H1 (cell line): ENCODE results near the gene TSKS. TPM values are rescaled to one million over a fixed set of nuclear protein-coding genes. Genes with fewer than 3 reads are reported as not detected.

Experiments used
- CTCF ChIA-PET: fragments of 300-600 bp; sonication (Branson Sonifier 250); formaldehyde crosslinking; loops from one replicate; lab custom pipeline; 2021; ENCODE audit not compliant: partially characterized antibody; lab: Charles Lee
- POLR2A ChIA-PET: fragments of 300-600 bp; sonication (Branson Sonifier 250); formaldehyde crosslinking; loops from one replicate; lab custom pipeline; 2021; ENCODE audit warnings: inconsistent platforms; ENCODE audit not compliant: partially characterized antibody; lab: Charles Lee
- DNase-seq, 2 experiments: peaks; one replicate each; pipeline versions ENCODE4 v3.0.0 to v3.0.0-alpha.2; 2010 to 2022; ENCODE audit warnings: low spot score in 2 of 2, low read depth in 1 of 2, mixed read lengths in 1 of 2
- FAIRE-seq: peaks from 2 replicates; lab custom pipeline; 2011; peaks lifted over from hg19 to GRCh38; lab: Jason Lieb, UNC
- H2AFZ ChIP-seq: 2 replicates; pipeline ENCODE4 v1.8.1; 2012; ENCODE audit warnings: low read length, inconsistent platforms
- H2AK5ac ChIP-seq: 2 replicates; pipeline ENCODE4 v1.6.1; 2013; ENCODE audit warnings: low read depth, low read length
- H2BK120ac ChIP-seq: replicated peaks from 2 replicates; pipeline ENCODE3; 2013; ENCODE audit warnings: low read depth, low read length, inconsistent platforms
- H2BK12ac ChIP-seq: 2 replicates; pipeline ENCODE4 v1.6.1; 2013; ENCODE audit warnings: low read depth, low read length
- H2BK15ac ChIP-seq: 2 replicates; pipeline ENCODE4 v1.6.1; 2013; ENCODE audit warnings: low read length
- H2BK20ac ChIP-seq: 2 replicates; pipeline ENCODE4 v1.6.1; 2013; ENCODE audit warnings: low read length
- H2BK5ac ChIP-seq: 2 replicates; pipeline ENCODE4 v1.6.1; 2013; ENCODE audit warnings: low read depth, low read length
- H3K14ac ChIP-seq: 2 replicates; pipeline ENCODE4 v1.6.1; 2013; ENCODE audit warnings: inconsistent platforms; ENCODE audit not compliant: insufficient read length
- H3K18ac ChIP-seq: 2 replicates; pipeline ENCODE4 v1.6.1; 2013; ENCODE audit warnings: low read length; ENCODE audit errors: extremely low read depth
- H3K23ac ChIP-seq: 2 replicates; pipeline ENCODE4 v1.6.1; 2013; ENCODE audit warnings: inconsistent platforms; ENCODE audit not compliant: insufficient read length
- H3K23me2 ChIP-seq: 2 replicates; pipeline ENCODE4 v1.6.1; 2013; ENCODE audit warnings: low read depth, low read length
- H3K27ac ChIP-seq: 2 replicates; pipeline ENCODE4 v1.6.1; 2011; ENCODE audit warnings: low read depth, low read length, inconsistent platforms
- H3K27me3 ChIP-seq, 4 experiments: replicated peaks in 1 of 4; 1 replicate in 1 of 4; 2 replicates in 3 of 4; pipeline versions ENCODE4 v1.6.1 to v1.8.1; 2011 to 2013; ENCODE audit warnings: low read length in 3 of 4, mild to moderate bottlenecking in 3 of 4, inconsistent platforms in 2 of 4, mixed read lengths in 2 of 4, moderate library complexity in 1 of 4; ENCODE audit not compliant: control insufficient read depth in 3 of 4, insufficient read depth in 3 of 4; ENCODE audit errors: extremely low read depth in 1 of 4
- H3K36me3 ChIP-seq, 4 experiments: 2 replicates each; pipeline versions ENCODE4 v1.6.1 to v1.8.1; 2011 to 2013; ENCODE audit warnings: mild to moderate bottlenecking in 4 of 4, low read length in 3 of 4, moderate library complexity in 2 of 4, control low read depth in 1 of 4, inconsistent platforms in 1 of 4; ENCODE audit not compliant: insufficient read depth in 4 of 4, control insufficient read depth in 2 of 4
- H3K4ac ChIP-seq: replicated peaks from 2 replicates; pipeline ENCODE3; 2013; ENCODE audit warnings: low read length, low read depth, mixed read lengths, inconsistent platforms; ENCODE audit not compliant: insufficient read length
- H3K4me1 ChIP-seq, 4 experiments: replicated peaks in 1 of 4; 1 replicate in 1 of 4; 2 replicates in 3 of 4; pipeline versions ENCODE4 v1.6.1 to v1.8.1; 2011 to 2013; ENCODE audit warnings: low read length in 3 of 4, inconsistent platforms in 2 of 4, mixed read lengths in 1 of 4; ENCODE audit not compliant: insufficient read depth in 4 of 4, control insufficient read depth in 3 of 4
- H3K4me2 ChIP-seq, 2 experiments: 2 replicates each; pipeline versions ENCODE4 v1.6.1 to v1.8.1; 2011 to 2013; ENCODE audit warnings: low read depth in 2 of 2, low read length in 2 of 2, control low read depth in 1 of 2, inconsistent platforms in 1 of 2, mild to moderate bottlenecking in 1 of 2; ENCODE audit not compliant: insufficient read depth in 1 of 2
- H3K4me3 ChIP-seq, 4 experiments: fragments of 200-600, 300-600 bp in 1 of 4; sonication (generic), shearing (Covaris generic), sonication (Bioruptor Twin) in 1 of 4; 2 replicates each; pipeline versions ENCODE4 v1.5.1 to v1.8.1; 2011 to 2016; ENCODE audit warnings: low read length in 4 of 4, low read depth in 3 of 4, control low read depth in 2 of 4, inconsistent platforms in 2 of 4, mild to moderate bottlenecking in 2 of 4, mixed read lengths in 1 of 4, moderate library complexity in 1 of 4; ENCODE audit not compliant: insufficient read depth in 2 of 4; ENCODE audit errors: extremely low read depth in 1 of 4
- H3K56ac ChIP-seq: replicated peaks from 2 replicates; pipeline ENCODE3; 2013; ENCODE audit warnings: low read depth, mild to moderate bottlenecking, mixed read lengths, low read length, inconsistent platforms; ENCODE audit not compliant: insufficient read length
- H3K79me1 ChIP-seq: 2 replicates; pipeline ENCODE4 v1.6.1; 2013; ENCODE audit warnings: low read depth, low read length, control low read depth
- H3K79me2 ChIP-seq, 2 experiments: 2 replicates each; pipeline versions ENCODE4 v1.6.1 to v1.8.1; 2012 to 2013; ENCODE audit warnings: low read length in 2 of 2, mild to moderate bottlenecking in 2 of 2, inconsistent platforms in 1 of 2; ENCODE audit not compliant: insufficient read depth in 2 of 2, control insufficient read depth in 1 of 2
- H3K9ac ChIP-seq, 4 experiments: replicated peaks in 1 of 4; 1 replicate in 1 of 4; 2 replicates in 3 of 4; pipeline versions ENCODE4 v1.6.1 to v1.8.1; 2011 to 2013; ENCODE audit warnings: low read depth in 3 of 4, low read length in 3 of 4, control low read depth in 2 of 4, mild to moderate bottlenecking in 2 of 4, moderate library complexity in 2 of 4, inconsistent platforms in 1 of 4; ENCODE audit errors: extremely low read depth in 1 of 4
- H3K9me3 ChIP-seq, 2 experiments: 2 replicates each; pipeline versions ENCODE4 v1.6.1 to v1.8.1; 2012 to 2013; ENCODE audit warnings: mild to moderate bottlenecking in 2 of 2, moderate library complexity in 2 of 2, control low read depth in 1 of 2, inconsistent platforms in 1 of 2, low read depth in 1 of 2, low read length in 1 of 2, mixed read lengths in 1 of 2; ENCODE audit not compliant: insufficient read depth in 2 of 2
- H4K20me1 ChIP-seq, 2 experiments: replicated peaks in 1 of 2; 2 replicates each; pipeline versions ENCODE3 to v1.8.1; 2011 to 2013; ENCODE audit warnings: inconsistent platforms in 2 of 2, low read length in 2 of 2, mild to moderate bottlenecking in 1 of 2; ENCODE audit not compliant: insufficient read depth in 2 of 2, control insufficient read depth in 1 of 2
- H4K5ac ChIP-seq: 2 replicates; pipeline ENCODE4 v1.6.1; 2013; ENCODE audit warnings: low read length, low read depth, mixed read lengths, inconsistent platforms; ENCODE audit not compliant: insufficient read length
- H4K8ac ChIP-seq: 2 replicates; pipeline ENCODE4 v1.8.0; 2013; ENCODE audit warnings: mild to moderate bottlenecking, moderate library complexity, low read length, inconsistent platforms; ENCODE audit not compliant: insufficient read depth; ENCODE audit errors: extremely low read depth
- H4K91ac ChIP-seq: replicated peaks from 2 replicates; pipeline ENCODE3; 2013; ENCODE audit warnings: low read length, mixed read lengths, inconsistent platforms; ENCODE audit not compliant: insufficient read length
- EP300 ChIP-seq, 2 experiments: IDR thresholded peaks; 1 replicate in 1 of 2; 2 replicates in 1 of 2; pipeline ENCODE4 v1.6.1; 2011 to 2012; ENCODE audit warnings: low read depth in 2 of 2, low read length in 2 of 2, mild to moderate bottlenecking in 2 of 2, borderline replicate concordance in 1 of 2, inconsistent platforms in 1 of 2, moderate library complexity in 1 of 2
- POU5F1 ChIP-seq: IDR thresholded peaks from 2 replicates; pipeline ENCODE4 v1.6.1; 2011; ENCODE audit warnings: low read depth, mild to moderate bottlenecking, low read length, moderate library complexity
- WGBS, 2 experiments: shearing (Covaris generic) in 1 of 2; methylation state at CpG; one replicate each; pipeline versions ENCODE4 v1.1.6 to v1.1.7; 2013 to 2015; ENCODE audit warnings: low lambda C conversion rate in 2 of 2, mixed read lengths in 2 of 2, inconsistent platforms in 1 of 2, low coverage in 1 of 2, missing lambda C conversion rate in 1 of 2; ENCODE audit not compliant: insufficient replicate concordance in 2 of 2, insufficient coverage in 1 of 2, insufficient read length in 1 of 2; ENCODE audit errors: extremely low coverage in 1 of 2, missing lambda C conversion rate in 1 of 2; 5-methylcytosine and 5-hydroxymethylcytosine counted together
- polyA plus RNA-seq, 7 experiments: library from polyadenylated mRNA; depleted of rRNA in 3 of 7; stranded (reverse) in 5 of 7; unstranded in 2 of 7; fragments of >200 nt in 5 of 7; fragments of 200-250 nt in 2 of 7; gene quantifications; 1 replicate in 5 of 7; 2 replicates in 1 of 7; 4 replicates in 1 of 7; pipeline versions ENCODE4 v1.2.1 to v1.2.3, GENCODE V29; 2011 to 2013; ENCODE audit warnings: missing spikeins in 2 of 7, mixed read lengths in 2 of 7
- total RNA-seq: library from RNA; stranded (reverse); fragmentation: NEBNext Ultra II Directional; extraction: Animal tissue kit (Norgen Biotek cat#: 25700); gene quantifications from 2 replicates; pipeline ENCODE4 v1.2.1, GENCODE V29; 2021
- TF ChIP-seq, protein P1 (sequence below): IDR thresholded peaks from 2 replicates; pipeline ENCODE4 v1.6.1; 2012; ENCODE audit warnings: low read length, inconsistent platforms

TSKS gene
- total and polyA plus RNA-seq, 2 of the 8 experiments (the other 6 are each of a cell fraction or from before 2014, with no cell fraction given): 0.21 TPM; not detected in 1

GRCh38 chr19:49741210-49741844 lies 21.8 kb downstream of the TSKS start:
- Histone ChIP-seq H3K4me2 (no peak overlapping the region), H2BK5ac (no peak overlapping the region), H3K14ac (no peak overlapping the region), H3K79me1 (no peaks in the 10 kb centered on the region), H3K36me3 (no peaks in the 10 kb centered on the region), H3K18ac (no peak overlapping the region), H2BK12ac (no peak overlapping the region), H3K9ac (no peak overlapping the region), H3K9me3 (peaks cover 0 to 8% of the 10 kb centered on the region in 2 experiments; a peak in 1 of 4 replicates), H2BK120ac (no peak overlapping the region), H4K91ac (no peak overlapping the region), H3K4me3 (no peak overlapping the region), H3K56ac (no peak overlapping the region), H3K4ac (no peak overlapping the region), H4K5ac (no peak overlapping the region), H2BK20ac (no peak overlapping the region), H4K20me1 (no peaks in the 10 kb centered on the region), H3K27ac (no peak overlapping the region), H3K79me2 (no peaks in the 10 kb centered on the region), H2BK15ac (peak overlapping the region; percentile 40; the same call in 1 of the 2 replicates), H3K23ac (no peak overlapping the region), H3K23me2 (no peaks in the 10 kb centered on the region), H3K4me1 (no peaks in the 10 kb centered on the region; a peak in 2 of 7 replicates), H4K8ac (no peak overlapping the region), H3K27me3 (no peaks in the 10 kb centered on the region), H2AFZ (no peak overlapping the region), H2AK5ac (no peak overlapping the region)
- 90% methylated on average over 9 of the region's 9 CpGs; no CpG with 5 or more reads in 1 of the 2 experiments for WGBS, 2 experiments
- no peak for DNase-seq
- no peak for FAIRE-seq
- CTCF ChIA-PET: interaction anchor here (1.2 to 3.6 kb wide), 2 partner anchors 13 to 24 kb away, joined by 3 to 18 read pairs; no protein-coding TSS in a partner anchor
- POLR2A ChIA-PET: interaction anchor here (0.9 kb wide), 1 partner anchor 18 kb away, joined by 4 read pairs; no protein-coding TSS in a partner anchor
- TF ChIP-seq POU5F1 (no peak), EP300 (IDR thresholded peaks at IDR 0.05; ENCODE audit: borderline replicate concordance in 1 of 2, low read depth in 2 of 2, low read length in 2 of 2) (no peak)
- TF ChIP-seq, protein P1, sequence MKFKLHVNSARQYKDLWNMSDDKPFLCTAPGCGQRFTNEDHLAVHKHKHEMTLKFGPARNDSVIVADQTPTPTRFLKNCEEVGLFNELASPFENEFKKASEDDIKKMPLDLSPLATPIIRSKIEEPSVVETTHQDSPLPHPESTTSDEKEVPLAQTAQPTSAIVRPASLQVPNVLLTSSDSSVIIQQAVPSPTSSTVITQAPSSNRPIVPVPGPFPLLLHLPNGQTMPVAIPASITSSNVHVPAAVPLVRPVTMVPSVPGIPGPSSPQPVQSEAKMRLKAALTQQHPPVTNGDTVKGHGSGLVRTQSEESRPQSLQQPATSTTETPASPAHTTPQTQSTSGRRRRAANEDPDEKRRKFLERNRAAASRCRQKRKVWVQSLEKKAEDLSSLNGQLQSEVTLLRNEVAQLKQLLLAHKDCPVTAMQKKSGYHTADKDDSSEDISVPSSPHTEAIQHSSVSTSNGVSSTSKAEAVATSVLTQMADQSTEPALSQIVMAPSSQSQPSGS: no peak
